ENCODE results near the gene HYI.

GRCh38 chr1:43482215-43482614 is 28.5 kb upstream of the HYI start:
- TF ChIP-seq CTCF (IDR thresholded peaks at IDR 0.05) (no peak), POLR2A (IDR thresholded peaks at IDR 0.05) (no peak)

Data from lower leg skin (tissue), 3 donors.